Erythroblast (primary cell): Measurements from ENCODE around the gene ADAP1.

ENCODE experiments used
- GATA1 ChIP-seq: IDR thresholded peaks from 2 replicates; pipeline ENCODE4 v1.6.1; 2011; ENCODE audit warnings: low read depth, mild to moderate bottlenecking, control low read depth, low read length, moderate library complexity
- POLR2A ChIP-seq: IDR thresholded peaks from 2 replicates; pipeline ENCODE4 v1.6.1; 2011; ENCODE audit warnings: mild to moderate bottlenecking, low read length

GRCh38 chr7:900331-901040 is 54.0 kb downstream of the ADAP1 start:
- TF ChIP-seq POLR2A (no peak), GATA1 (no peak)
